GM13977 (cell line): ENCODE measurements around the gene ZNF681.

Experiments used
- DNase-seq: peaks from one replicate; pipeline ENCODE4 v3.0.0; 2012; ENCODE audit warnings: low spot score
- CTCF ChIP-seq: IDR thresholded peaks from 2 replicates; pipeline ENCODE4 v1.5.1; 2012; ENCODE audit warnings: mild to moderate bottlenecking, control low read depth; ENCODE audit not compliant: insufficient read depth; ENCODE audit errors: extremely low read depth, missing control alignments
- in situ Hi-C: fragments of 300-500 bp; cut with MboI; formaldehyde crosslinking; loops from one replicate; pipeline ENCODE4 v1.12.0; 2022; ENCODE audit warnings: low sequenced_read_pairs, low pct_unique_long_range_greater_than_20kb, mixed read lengths, inconsistent platforms; ENCODE audit not compliant: unreplicated experiment

ZNF681 gene

GRCh38 chr19:23777216-23777615 lies 18.5 kb upstream of the ZNF681 start:
- no peak for DNase-seq
- in situ Hi-C loops: no loop called here
- no peak for TF ChIP-seq CTCF

GRCh38 chr19:23776507-23777205 lies 18.0 kb upstream of the ZNF681 start:
- in situ Hi-C loops: no loop called here
- TF ChIP-seq CTCF: no peak
- no peak for DNase-seq

GRCh38 chr19:23774524-23774971 lies 15.9 kb upstream of the ZNF681 start:
- TF ChIP-seq CTCF: no peak
- in situ Hi-C loops: no loop called here
- DNase-seq: no peak

- no peak for TF ChIP-seq CTCF
- in situ Hi-C loops: no loop called here
- no peak for DNase-seq
Measured at GRCh38 chr19:23774106-23774505, 15.4 kb upstream of the ZNF681 start.

- no peak for TF ChIP-seq CTCF
- DNase-seq: no peak
- in situ Hi-C loops: no loop called here
Measured at GRCh38 chr19:23772675-23773063, 14.0 kb upstream of the ZNF681 start.

GRCh38 chr19:23771761-23772674 lies 13.3 kb upstream of the ZNF681 start:
- no peak for DNase-seq
- in situ Hi-C loops: no loop called here

More at GRCh38 chr19:23771761-23772674, 13.3 kb upstream of the ZNF681 start:
- no peak for TF ChIP-seq CTCF
